SK-N-SH treated with all-trans-retinoic acid at 6 μM for 48 hours (cell line): ENCODE data around the gene ATP6V1C2.

Experiments
- ATAC-seq: fragments of 200-7000 bp; cut with Tn5 transposase; 3 replicates; pipeline ENCODE4 v1.9.1; 2020; ENCODE audit warnings: mild to moderate bottlenecking, moderate library complexity
- BACH2 ChIP-seq: fragments of 250-450 bp; sonication (Bioruptor Pico); IDR thresholded peaks from 2 replicates; pipeline ENCODE4 v1.9.0; 2021; ENCODE audit warnings: mild to moderate bottlenecking, borderline replicate concordance
- ESRRG ChIP-seq: fragments of 250-450 bp; sonication (Bioruptor Pico); IDR thresholded peaks from 2 replicates; pipeline ENCODE4 v1.6.1; 2021; ENCODE audit warnings: mild to moderate bottlenecking
- ISL1 ChIP-seq: fragments of 250-450 bp; sonication (Bioruptor Pico); IDR thresholded peaks from 2 replicates; pipeline ENCODE4 v2.1.2; 2022; ENCODE audit warnings: mild to moderate bottlenecking, moderate library complexity
- OSR1 ChIP-seq: fragments of 250-450 bp; sonication (Bioruptor Pico); IDR thresholded peaks from 2 replicates; pipeline ENCODE4 v1.8.0; 2022; ENCODE audit warnings: moderate library complexity, mild to moderate bottlenecking, inconsistent platforms
- PPARA ChIP-seq: fragments of 250-450 bp; sonication (Bioruptor Pico); IDR thresholded peaks from 2 replicates; pipeline ENCODE4 v1.5.0; 2020; ENCODE audit warnings: mild to moderate bottlenecking, borderline replicate concordance
- RARB ChIP-seq: fragments of 250-450 bp; sonication (Bioruptor Pico); IDR thresholded peaks from 2 replicates; pipeline ENCODE4 v1.8.0; 2021; ENCODE audit warnings: mild to moderate bottlenecking, moderate library complexity
- SNAI2 ChIP-seq: fragments of 250-450 bp; sonication (Bioruptor Pico); IDR thresholded peaks from 2 replicates; pipeline ENCODE4 v1.5.0; 2020; ENCODE audit warnings: mild to moderate bottlenecking, moderate library complexity
- TCF4 ChIP-seq: fragments of 250-450 bp; sonication (Bioruptor Pico); IDR thresholded peaks from 2 replicates; pipeline ENCODE4 v1.8.0; 2021; ENCODE audit warnings: mild to moderate bottlenecking, moderate library complexity, borderline replicate concordance
- TOX ChIP-seq: fragments of 250-450 bp; sonication (Bioruptor Pico); IDR thresholded peaks from 2 replicates; pipeline ENCODE4 v1.8.0; 2021; ENCODE audit warnings: mild to moderate bottlenecking, moderate library complexity, borderline replicate concordance
- ZC3H10 ChIP-seq: fragments of 250-450 bp; sonication (Bioruptor Pico); IDR thresholded peaks from 2 replicates; pipeline ENCODE4 v1.5.1; 2021; ENCODE audit warnings: mild to moderate bottlenecking, moderate library complexity
- ZFP3 ChIP-seq: fragments of 250-450 bp; sonication (Bioruptor Pico); IDR thresholded peaks from 2 replicates; pipeline ENCODE4 v1.5.0; 2020; ENCODE audit warnings: mild to moderate bottlenecking, moderate library complexity
- ZFP30 ChIP-seq: fragments of 450-650 bp; formaldehyde crosslinking; IDR thresholded peaks from 2 replicates; pipeline ENCODE4 v1.5.0; 2022; ENCODE audit warnings: mild to moderate bottlenecking, moderate library complexity
- ZNF565 ChIP-seq: fragments of 450-650 bp; formaldehyde crosslinking; conservative IDR thresholded peaks from 2 replicates; pipeline ENCODE4 v1.5.0; 2020; ENCODE audit warnings: low read depth, mild to moderate bottlenecking, moderate library complexity
- ZNF70 ChIP-seq: fragments of 450-650 bp; formaldehyde crosslinking; IDR thresholded peaks from 2 replicates; pipeline ENCODE4 v1.5.0; 2020; ENCODE audit warnings: mild to moderate bottlenecking, moderate library complexity
- ZNF8 ChIP-seq: fragments of 450-650 bp; formaldehyde crosslinking; IDR thresholded peaks from 2 replicates; pipeline ENCODE4 v1.5.0; 2020; ENCODE audit warnings: mild to moderate bottlenecking, moderate library complexity
- TF ChIP-seq, protein P1 (sequence below): fragments of 250-450 bp; sonication (Bioruptor Pico); IDR thresholded peaks from 2 replicates; pipeline ENCODE4 v1.8.0; 2021; ENCODE audit warnings: low read depth, mild to moderate bottlenecking, moderate library complexity, borderline replicate concordance
- TF ChIP-seq, protein P2 (sequence below): fragments of 250-450 bp; sonication (Bioruptor Pico); IDR thresholded peaks from 2 replicates; pipeline ENCODE4 v1.8.0; 2020; ENCODE audit warnings: mild to moderate bottlenecking, moderate library complexity, borderline replicate concordance
- TF ChIP-seq, protein P3 (sequence below): fragments of 250-450 bp; sonication (Bioruptor Pico); IDR thresholded peaks from 2 replicates; pipeline ENCODE4 v1.5.1; 2020; ENCODE audit warnings: low read depth, mild to moderate bottlenecking, moderate library complexity
- TF ChIP-seq, protein P4 (sequence below): fragments of 250-450 bp; sonication (Bioruptor Pico); IDR thresholded peaks from 2 replicates; pipeline ENCODE4 v1.5.0; 2020; ENCODE audit warnings: mild to moderate bottlenecking, moderate library complexity

ATP6V1C2 gene

DNA sequence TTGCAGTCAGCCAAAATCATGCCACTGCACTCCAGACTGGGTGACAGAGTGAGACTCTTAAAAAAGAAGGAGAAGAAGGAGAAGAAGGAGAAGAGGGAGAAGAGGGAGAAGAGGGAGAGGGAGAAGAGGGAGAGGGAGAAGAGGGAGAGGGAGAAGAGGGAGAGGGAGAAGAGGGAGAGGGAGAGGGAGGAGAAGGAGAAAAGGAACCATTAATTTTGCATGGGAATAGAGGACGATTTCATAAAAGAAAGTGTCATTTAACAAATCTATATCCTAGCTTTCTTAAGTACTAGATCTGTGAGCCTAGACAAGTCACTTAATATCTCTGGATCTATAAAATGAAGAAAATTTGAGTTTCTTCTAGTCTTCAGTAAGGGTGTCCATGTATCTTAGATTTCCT is 41.2 kb upstream of the ATP6V1C2 start:
- no peak for ATAC-seq

DNA sequence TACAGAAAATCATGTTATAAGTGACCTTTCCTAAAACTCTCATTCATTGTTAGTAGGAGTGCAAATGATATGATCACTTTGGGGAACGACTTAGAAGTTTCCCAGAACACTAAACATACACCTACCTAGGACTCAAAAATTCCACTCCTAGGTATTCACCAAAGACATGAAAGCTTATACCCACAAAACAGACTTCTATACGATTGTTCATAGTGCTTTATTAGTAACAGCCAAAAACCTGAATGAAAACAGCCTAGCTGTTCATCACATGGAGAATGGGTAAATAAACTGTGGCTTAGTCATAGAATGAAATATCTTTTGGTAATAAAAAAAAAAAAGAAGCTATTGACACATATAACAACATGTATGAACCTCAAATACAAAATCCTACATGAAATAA is 40.5 kb upstream of the ATP6V1C2 start:
- no peak for TF ChIP-seq ISL1 (CRISPR knock-in tag)
- TF ChIP-seq, protein P1, sequence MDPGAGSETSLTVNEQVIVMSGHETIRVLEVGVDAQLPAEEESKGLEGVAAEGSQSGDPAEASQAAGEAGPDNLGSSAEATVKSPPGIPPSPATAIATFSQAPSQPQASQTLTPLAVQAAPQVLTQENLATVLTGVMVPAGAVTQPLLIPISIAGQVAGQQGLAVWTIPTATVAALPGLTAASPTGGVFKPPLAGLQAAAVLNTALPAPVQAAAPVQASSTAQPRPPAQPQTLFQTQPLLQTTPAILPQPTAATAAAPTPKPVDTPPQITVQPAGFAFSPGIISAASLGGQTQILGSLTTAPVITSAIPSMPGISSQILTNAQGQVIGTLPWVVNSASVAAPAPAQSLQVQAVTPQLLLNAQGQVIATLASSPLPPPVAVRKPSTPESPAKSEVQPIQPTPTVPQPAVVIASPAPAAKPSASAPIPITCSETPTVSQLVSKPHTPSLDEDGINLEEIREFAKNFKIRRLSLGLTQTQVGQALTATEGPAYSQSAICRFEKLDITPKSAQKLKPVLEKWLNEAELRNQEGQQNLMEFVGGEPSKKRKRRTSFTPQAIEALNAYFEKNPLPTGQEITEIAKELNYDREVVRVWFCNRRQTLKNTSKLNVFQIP (CRISPR knock-in tag), result no peak
- TF ChIP-seq TOX (CRISPR knock-in tag), result no peak
- TF ChIP-seq ZNF565, result no peak
- TF ChIP-seq SNAI2 (CRISPR knock-in tag), result no peak
- TF ChIP-seq ZFP3 (CRISPR knock-in tag), result no peak
- TF ChIP-seq ZC3H10 (CRISPR knock-in tag), result no peak
- TF ChIP-seq, all 23 proteins: peak for 0
- no peak for ATAC-seq

More for the DNA sequence above, 41.2 kb upstream of the ATP6V1C2 start:
- TF ChIP-seq PPARA (CRISPR knock-in tag) (no peak), TCF4 (CRISPR knock-in tag) (no peak), RARB (CRISPR knock-in tag) (no peak), ZNF8 (no peak), ESRRG (CRISPR knock-in tag) (no peak), ZNF70 (CRISPR knock-in tag) (no peak), SNAI2 (CRISPR knock-in tag) (no peak), OSR1 (CRISPR knock-in tag) (no peak), ZNF565 (no peak)
- TF ChIP-seq, protein P2, sequence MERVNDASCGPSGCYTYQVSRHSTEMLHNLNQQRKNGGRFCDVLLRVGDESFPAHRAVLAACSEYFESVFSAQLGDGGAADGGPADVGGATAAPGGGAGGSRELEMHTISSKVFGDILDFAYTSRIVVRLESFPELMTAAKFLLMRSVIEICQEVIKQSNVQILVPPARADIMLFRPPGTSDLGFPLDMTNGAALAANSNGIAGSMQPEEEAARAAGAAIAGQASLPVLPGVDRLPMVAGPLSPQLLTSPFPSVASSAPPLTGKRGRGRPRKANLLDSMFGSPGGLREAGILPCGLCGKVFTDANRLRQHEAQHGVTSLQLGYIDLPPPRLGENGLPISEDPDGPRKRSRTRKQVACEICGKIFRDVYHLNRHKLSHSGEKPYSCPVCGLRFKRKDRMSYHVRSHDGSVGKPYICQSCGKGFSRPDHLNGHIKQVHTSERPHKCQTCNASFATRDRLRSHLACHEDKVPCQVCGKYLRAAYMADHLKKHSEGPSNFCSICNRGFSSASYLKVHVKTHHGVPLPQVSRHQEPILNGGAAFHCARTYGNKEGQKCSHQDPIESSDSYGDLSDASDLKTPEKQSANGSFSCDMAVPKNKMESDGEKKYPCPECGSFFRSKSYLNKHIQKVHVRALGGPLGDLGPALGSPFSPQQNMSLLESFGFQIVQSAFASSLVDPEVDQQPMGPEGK (CRISPR knock-in tag), result no peak

DNA sequence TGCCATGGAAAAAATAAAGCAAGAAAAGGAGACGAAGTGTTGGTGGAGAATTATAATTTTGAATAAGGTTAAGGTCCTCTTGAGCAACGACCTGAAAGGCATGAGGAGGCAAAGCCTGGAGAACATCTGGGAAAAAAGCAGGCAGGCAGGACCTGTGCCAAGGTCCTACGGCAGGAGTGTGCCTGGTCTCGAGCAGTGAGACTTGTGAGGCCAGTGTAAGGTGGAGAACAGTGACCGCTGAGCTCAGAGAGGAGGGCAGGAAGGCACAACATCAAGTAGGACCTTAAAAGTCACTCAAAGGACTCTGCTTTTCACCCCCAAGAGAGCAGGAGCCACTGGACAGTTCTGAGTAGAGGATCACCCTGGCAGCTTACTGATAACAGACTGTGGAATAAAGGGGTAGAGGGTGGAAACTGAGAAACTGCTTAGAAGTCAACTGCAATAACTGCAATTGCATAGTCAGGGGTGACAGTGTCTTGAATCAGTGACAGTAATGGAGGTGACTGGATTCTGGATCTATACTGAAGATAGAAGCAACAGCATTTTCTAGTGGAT is 35.2 kb upstream of the ATP6V1C2 start:
- no peak for TF ChIP-seq ZFP30 (CRISPR knock-in tag)
- TF ChIP-seq, protein P3, sequence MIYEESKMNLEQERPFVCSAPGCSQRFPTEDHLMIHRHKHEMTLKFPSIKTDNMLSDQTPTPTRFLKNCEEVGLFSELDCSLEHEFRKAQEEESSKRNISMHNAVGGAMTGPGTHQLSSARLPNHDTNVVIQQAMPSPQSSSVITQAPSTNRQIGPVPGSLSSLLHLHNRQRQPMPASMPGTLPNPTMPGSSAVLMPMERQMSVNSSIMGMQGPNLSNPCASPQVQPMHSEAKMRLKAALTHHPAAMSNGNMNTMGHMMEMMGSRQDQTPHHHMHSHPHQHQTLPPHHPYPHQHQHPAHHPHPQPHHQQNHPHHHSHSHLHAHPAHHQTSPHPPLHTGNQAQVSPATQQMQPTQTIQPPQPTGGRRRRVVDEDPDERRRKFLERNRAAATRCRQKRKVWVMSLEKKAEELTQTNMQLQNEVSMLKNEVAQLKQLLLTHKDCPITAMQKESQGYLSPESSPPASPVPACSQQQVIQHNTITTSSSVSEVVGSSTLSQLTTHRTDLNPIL (CRISPR knock-in tag), result no peak
- TF ChIP-seq, protein P4, sequence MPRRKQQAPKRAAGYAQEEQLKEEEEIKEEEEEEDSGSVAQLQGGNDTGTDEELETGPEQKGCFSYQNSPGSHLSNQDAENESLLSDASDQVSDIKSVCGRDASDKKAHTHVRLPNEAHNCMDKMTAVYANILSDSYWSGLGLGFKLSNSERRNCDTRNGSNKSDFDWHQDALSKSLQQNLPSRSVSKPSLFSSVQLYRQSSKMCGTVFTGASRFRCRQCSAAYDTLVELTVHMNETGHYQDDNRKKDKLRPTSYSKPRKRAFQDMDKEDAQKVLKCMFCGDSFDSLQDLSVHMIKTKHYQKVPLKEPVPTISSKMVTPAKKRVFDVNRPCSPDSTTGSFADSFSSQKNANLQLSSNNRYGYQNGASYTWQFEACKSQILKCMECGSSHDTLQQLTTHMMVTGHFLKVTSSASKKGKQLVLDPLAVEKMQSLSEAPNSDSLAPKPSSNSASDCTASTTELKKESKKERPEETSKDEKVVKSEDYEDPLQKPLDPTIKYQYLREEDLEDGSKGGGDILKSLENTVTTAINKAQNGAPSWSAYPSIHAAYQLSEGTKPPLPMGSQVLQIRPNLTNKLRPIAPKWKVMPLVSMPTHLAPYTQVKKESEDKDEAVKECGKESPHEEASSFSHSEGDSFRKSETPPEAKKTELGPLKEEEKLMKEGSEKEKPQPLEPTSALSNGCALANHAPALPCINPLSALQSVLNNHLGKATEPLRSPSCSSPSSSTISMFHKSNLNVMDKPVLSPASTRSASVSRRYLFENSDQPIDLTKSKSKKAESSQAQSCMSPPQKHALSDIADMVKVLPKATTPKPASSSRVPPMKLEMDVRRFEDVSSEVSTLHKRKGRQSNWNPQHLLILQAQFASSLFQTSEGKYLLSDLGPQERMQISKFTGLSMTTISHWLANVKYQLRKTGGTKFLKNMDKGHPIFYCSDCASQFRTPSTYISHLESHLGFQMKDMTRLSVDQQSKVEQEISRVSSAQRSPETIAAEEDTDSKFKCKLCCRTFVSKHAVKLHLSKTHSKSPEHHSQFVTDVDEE (CRISPR knock-in tag), result no peak
- TF ChIP-seq TOX (CRISPR knock-in tag), result no peak
- TF ChIP-seq, protein P2 (CRISPR knock-in tag), result no peak
- no peak for TF ChIP-seq PPARA (CRISPR knock-in tag)
- TF ChIP-seq OSR1 (CRISPR knock-in tag), result no peak
- TF ChIP-seq BACH2 (CRISPR knock-in tag), result no peak
- no peak for TF ChIP-seq ZNF565
- TF ChIP-seq ZNF70 (CRISPR knock-in tag), result no peak
- no peak for ATAC-seq
